Bronchial epithelial cell (primary cell): ENCODE data around the gene ADGRV1. TPM values are rescaled to one million over a fixed set of nuclear protein-coding genes. Genes with fewer than 3 reads are reported as not detected.

ENCODE experiments used
- DNase-seq: peaks from one replicate; pipeline ENCODE4 v3.0.0-alpha.2; 2010; ENCODE audit warnings: low read depth
- FAIRE-seq: peaks from 2 replicates; lab custom pipeline; 2011; peaks lifted over from hg19 to GRCh38; lab: Jason Lieb, UNC
- H3K27me3 ChIP-seq: 2 replicates; pipeline ENCODE4 v1.5.1; 2011; ENCODE audit warnings: low read length; ENCODE audit not compliant: control insufficient read depth, insufficient read depth
- H3K36me3 ChIP-seq: 2 replicates; pipeline ENCODE4 v1.5.1; 2011; ENCODE audit warnings: low read length; ENCODE audit not compliant: control insufficient read depth, insufficient read depth
- H3K4me3 ChIP-seq: 2 replicates; pipeline ENCODE4 v1.5.1; 2011; ENCODE audit warnings: mild to moderate bottlenecking, low read depth, low read length, control low read depth
- total RNA-seq: library from RNA; depleted of rRNA; stranded (reverse); fragments of >200 nt; gene quantifications from 2 replicates; pipeline ENCODE4 v1.2.1, GENCODE V29; 2014
- TF ChIP-seq, protein P1 (sequence below): IDR thresholded peaks from 2 replicates; pipeline ENCODE4 v1.5.1; 2011; ENCODE audit warnings: mild to moderate bottlenecking, moderate library complexity, low read length, control low read depth, inconsistent platforms; ENCODE audit not compliant: insufficient read depth, severe bottlenecking

The ADGRV1 gene
- total RNA-seq, 1 donor from 2014 or later: 1.6 TPM

DNA sequence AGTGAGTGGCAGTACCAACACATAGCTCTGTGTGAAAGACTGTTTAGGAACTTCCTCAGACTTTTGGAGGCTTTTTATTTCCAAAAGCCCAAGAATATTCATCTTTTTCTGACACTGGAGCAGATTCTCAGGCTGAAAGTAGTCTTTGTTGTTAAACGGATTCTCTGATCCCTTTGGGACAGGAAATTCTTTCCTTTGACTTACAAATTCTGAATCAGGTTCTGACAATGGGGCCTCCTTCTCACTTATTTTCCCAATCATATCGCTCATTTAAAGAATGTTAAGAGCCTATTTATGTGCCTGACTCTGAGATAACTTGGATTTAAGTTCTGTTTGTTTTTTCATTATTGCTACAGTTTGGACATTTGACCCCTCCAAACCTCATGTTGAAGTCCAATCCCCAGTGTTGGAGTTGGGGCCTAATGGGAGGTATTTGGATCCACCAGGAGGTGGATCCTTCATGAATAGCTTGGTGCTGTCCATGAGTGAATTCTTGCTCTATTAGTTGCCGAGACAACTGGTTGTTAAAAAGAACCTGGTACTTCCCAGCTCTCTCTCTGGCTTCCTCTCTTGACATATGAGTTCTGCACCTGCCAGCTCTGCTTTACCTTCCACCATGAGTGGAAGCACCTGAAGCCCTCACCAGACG lies 4.1 kb upstream of the ADGRV1 start:
- H3K27me3 ChIP-seq: peaks cover 8% of the 10 kb centered on the region
- TF ChIP-seq, protein P1, sequence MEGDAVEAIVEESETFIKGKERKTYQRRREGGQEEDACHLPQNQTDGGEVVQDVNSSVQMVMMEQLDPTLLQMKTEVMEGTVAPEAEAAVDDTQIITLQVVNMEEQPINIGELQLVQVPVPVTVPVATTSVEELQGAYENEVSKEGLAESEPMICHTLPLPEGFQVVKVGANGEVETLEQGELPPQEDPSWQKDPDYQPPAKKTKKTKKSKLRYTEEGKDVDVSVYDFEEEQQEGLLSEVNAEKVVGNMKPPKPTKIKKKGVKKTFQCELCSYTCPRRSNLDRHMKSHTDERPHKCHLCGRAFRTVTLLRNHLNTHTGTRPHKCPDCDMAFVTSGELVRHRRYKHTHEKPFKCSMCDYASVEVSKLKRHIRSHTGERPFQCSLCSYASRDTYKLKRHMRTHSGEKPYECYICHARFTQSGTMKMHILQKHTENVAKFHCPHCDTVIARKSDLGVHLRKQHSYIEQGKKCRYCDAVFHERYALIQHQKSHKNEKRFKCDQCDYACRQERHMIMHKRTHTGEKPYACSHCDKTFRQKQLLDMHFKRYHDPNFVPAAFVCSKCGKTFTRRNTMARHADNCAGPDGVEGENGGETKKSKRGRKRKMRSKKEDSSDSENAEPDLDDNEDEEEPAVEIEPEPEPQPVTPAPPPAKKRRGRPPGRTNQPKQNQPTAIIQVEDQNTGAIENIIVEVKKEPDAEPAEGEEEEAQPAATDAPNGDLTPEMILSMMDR: no peak

DNA sequence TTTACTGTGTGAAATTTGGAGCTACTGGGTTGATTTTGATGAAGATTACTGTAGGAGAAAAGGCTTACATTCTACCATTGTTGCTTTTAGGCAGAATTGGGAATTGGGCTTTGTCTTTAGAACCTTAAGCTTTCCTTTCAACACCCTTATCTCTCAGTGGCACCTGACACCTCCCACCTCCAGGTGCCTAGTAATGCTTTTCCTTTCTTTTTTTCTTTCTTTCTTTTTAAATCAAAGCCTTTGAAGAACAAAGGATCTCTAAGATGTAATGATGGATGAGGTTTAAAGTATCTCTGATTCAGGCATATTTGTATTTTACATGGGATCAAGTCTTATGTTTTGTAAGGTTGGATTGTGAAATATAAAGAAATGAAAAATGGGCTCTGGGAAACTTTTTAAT lies 2.9 kb upstream of the ADGRV1 start:
- FAIRE-seq: no peak
- DNase-seq: no peak
- Histone ChIP-seq H3K4me3 (no peak overlapping the region), H3K27me3 (peaks cover 6% of the 10 kb centered on the region), H3K36me3 (no peaks in the 10 kb centered on the region)
- TF ChIP-seq, protein P1: no peak

More for the DNA sequence above, 4.1 kb upstream of the ADGRV1 start:
- FAIRE-seq: no peak
- Histone ChIP-seq H3K4me3 (no peak overlapping the region), H3K36me3 (no peaks in the 10 kb centered on the region)
- DNase-seq: no peak

DNA sequence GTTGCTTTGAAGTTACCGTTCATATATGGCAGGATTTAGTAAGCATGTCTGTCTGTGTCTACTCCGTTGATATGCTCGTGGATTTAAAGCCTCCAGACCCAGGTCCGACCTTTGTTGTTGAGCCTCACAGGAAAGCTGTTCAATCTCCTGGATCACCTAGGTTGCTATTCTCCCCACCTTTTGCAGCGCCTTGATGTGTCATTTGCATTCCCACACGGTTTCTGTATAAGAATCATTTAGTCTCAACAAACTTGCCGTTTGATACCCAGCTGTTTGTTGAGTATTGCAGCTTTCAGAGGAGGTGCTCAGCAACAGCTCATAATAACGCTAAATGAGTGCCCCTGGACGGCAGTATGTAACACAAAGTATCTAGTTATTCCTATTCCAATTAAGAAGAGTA lies 1.2 kb upstream of the ADGRV1 start:
- DNase-seq (no peak), FAIRE-seq (no peak)
- Histone ChIP-seq H3K27me3 (peaks cover 6% of the 10 kb centered on the region), H3K4me3 (no peak overlapping the region), H3K36me3 (no peaks in the 10 kb centered on the region)
- TF ChIP-seq, protein P1: no peak

DNA sequence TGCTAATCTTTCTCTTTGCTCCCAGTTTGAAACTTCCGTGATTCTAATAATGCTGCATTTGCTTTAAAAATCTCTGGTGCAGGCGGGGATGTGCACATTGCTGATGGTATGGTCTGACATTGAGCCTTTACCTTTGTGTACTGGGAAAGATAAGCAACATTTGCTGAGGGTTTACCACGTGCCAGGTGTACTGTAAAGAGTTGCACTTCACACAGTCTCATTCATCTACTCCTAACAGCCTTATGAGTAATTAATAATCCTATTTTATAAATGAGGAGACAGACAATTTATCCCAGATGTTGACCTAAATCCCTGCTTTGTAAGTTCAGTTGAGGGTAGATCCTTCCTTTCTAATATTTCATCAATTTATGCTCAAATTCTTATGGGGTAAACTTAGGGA lies 726 bp upstream of the ADGRV1 start:
- Histone ChIP-seq H3K4me3 (peak overlapping the region; percentile 47), H3K27me3 (peaks cover 6% of the 10 kb centered on the region), H3K36me3 (no peaks in the 10 kb centered on the region)
- DNase-seq: no peak
- FAIRE-seq: no peak
- TF ChIP-seq, protein P1: no peak

DNA sequence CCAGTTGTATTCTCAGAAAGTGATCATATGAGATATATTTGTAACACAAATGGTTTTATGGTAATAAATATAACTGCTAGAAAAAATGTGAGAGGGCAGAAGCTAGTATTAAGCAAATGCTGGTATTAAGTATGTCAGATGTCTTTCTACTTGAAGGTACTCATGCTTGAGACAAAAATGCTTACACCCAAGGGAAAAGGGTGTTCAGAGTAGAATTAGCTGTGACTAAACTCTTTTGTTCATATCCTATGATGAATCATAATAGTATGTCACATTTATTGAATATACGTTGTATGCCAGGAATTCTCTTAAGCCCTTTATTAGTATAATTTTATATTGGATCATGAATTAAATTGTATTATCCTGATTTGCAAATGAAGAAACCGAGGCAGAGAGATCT lies 2.2 kb downstream of the ADGRV1 start:
- no peak overlapping the region for H3K4me3 ChIP-seq
- no peak for FAIRE-seq
- peak; percentile 79 for DNase-seq
- H3K36me3 ChIP-seq: no peaks in the 10 kb centered on the region
- TF ChIP-seq, protein P1: no peak
- H3K27me3 ChIP-seq: peaks cover 6% of the 10 kb centered on the region

DNA sequence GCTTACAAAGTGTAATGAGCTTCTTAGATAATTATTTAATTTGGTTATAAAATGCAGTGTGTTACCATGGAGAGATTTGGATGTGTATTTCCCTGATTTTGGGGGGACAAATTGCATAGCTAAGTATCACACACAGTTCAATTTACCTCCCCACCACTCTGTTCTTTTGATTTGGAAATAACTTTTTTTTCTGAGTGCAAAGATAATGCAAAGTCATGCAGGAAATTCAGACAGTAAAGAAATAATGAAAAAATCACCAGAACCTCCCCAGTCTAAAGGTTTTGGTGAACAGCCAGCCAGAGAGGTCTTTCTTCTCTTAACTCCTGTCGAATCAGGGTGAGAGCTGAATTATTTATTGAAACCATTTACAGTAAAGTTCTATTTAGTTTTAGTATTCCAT lies 3.2 kb downstream of the ADGRV1 start:
- peaks cover 6% of the 10 kb centered on the region for H3K27me3 ChIP-seq
- FAIRE-seq: no peak

More for the DNA sequence above, 3.2 kb downstream of the ADGRV1 start:
- TF ChIP-seq, protein P1: no peak
- DNase-seq: no peak
- H3K4me3 ChIP-seq: no peak overlapping the region
- no peaks in the 10 kb centered on the region for H3K36me3 ChIP-seq
